ENCODE data around the gene AKAP6. TPM values are rescaled to one million over a fixed set of nuclear protein-coding genes. Genes with fewer than 3 reads are reported as not detected.

Gene AKAP6
- total RNA-seq, 2 donors from 2014 or later, result 112 to 117 TPM

- TF ChIP-seq, protein P1, sequence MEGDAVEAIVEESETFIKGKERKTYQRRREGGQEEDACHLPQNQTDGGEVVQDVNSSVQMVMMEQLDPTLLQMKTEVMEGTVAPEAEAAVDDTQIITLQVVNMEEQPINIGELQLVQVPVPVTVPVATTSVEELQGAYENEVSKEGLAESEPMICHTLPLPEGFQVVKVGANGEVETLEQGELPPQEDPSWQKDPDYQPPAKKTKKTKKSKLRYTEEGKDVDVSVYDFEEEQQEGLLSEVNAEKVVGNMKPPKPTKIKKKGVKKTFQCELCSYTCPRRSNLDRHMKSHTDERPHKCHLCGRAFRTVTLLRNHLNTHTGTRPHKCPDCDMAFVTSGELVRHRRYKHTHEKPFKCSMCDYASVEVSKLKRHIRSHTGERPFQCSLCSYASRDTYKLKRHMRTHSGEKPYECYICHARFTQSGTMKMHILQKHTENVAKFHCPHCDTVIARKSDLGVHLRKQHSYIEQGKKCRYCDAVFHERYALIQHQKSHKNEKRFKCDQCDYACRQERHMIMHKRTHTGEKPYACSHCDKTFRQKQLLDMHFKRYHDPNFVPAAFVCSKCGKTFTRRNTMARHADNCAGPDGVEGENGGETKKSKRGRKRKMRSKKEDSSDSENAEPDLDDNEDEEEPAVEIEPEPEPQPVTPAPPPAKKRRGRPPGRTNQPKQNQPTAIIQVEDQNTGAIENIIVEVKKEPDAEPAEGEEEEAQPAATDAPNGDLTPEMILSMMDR (IDR thresholded peaks at IDR 0.05), result no peak
Observed at GRCh38 chr14:32694795-32695449, 365.8 kb downstream of the AKAP6 start.

DNA sequence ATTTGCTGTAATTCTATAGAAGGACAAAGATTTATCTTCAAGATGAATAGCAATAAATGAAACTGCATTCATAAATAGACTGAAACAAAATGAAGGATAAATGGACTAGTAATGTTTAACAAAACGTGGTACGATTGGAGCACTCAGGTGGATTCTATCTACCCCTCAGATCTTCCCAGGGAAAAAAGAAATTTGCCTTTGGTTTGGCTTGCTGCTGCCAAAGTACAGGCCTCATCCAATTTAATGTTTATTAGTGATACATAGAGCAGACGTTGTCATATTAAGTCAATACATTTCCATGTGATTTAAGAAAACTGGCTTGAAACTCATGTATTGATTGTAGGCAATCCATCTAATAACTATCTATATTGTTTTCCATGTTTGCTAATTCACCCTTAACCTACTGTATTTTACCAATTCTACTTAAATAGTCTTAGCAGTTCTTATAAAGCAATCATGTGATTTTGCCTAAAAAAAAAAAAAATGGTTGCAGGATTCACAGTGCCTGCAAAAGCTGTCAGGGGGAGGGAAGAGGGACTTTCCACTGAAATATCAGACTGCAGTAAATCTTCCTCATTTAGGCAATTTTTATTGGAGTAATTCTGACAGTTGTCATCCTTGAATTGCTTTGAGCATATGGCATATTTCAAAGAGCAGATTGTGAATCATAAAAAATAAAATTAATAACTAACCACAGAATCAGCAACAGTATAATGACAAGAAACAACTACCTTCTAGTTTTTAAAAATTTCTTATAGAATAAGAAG, 367.4 kb downstream of the AKAP6 start:
- H3K4me3 ChIP-seq, result no peak overlapping the region
- no peaks in the 10 kb centered on the region for H3K36me3 ChIP-seq
- no peaks in the 10 kb centered on the region for H3K9me3 ChIP-seq
- no peak overlapping the region for H3K27ac ChIP-seq
- TF ChIP-seq, protein P1 (IDR thresholded peaks at IDR 0.05), result no peak
- no peak for DNase-seq (ENCODE audit: low spot score)
- H3K27me3 ChIP-seq, result no peaks in the 10 kb centered on the region
- no peaks in the 10 kb centered on the region for H3K4me1 ChIP-seq

More at GRCh38 chr14:32694795-32695449, 365.8 kb downstream of the AKAP6 start:
- Histone ChIP-seq H3K27me3 (no peaks in the 10 kb centered on the region), H3K4me3 (no peak overlapping the region), H3K4me1 (no peaks in the 10 kb centered on the region), H3K36me3 (no peaks in the 10 kb centered on the region), H3K9me3 (no peaks in the 10 kb centered on the region), H3K27ac (no peak overlapping the region)
- DNase-seq (ENCODE audit: low spot score), result no peak

GRCh38 chr14:32697114-32697513, 368.0 kb downstream of the AKAP6 start:
- Histone ChIP-seq H3K27ac (no peak overlapping the region), H3K27me3 (no peaks in the 10 kb centered on the region), H3K4me3 (no peak overlapping the region), H3K4me1 (peaks cover 0 to 5% of the 10 kb centered on the region in 2 donors), H3K9me3 (no peaks in the 10 kb centered on the region), H3K36me3 (no peaks in the 10 kb centered on the region)
- TF ChIP-seq, protein P1 (IDR thresholded peaks at IDR 0.05), result no peak
- DNase-seq (ENCODE audit: low spot score), result no peak

DNA sequence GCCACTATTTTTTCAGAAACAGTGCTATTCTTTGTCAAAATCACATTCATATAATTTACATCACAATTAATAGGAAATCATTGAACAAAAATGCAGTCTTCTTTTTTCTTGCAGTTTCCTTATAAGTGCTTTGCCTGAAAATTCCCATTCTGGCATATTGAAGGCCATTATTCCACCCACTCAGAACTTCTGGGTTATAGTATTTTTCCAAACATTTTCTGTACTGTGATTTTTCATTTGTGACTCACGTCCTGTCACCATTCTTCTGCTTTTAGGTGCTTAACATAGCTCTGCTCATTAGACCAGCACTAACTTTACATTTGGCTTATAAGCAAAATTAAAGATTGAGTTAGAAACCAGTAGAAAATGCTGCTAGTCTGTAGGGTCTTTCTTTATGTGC, 368.6 kb downstream of the AKAP6 start:
- DNase-seq (ENCODE audit: low spot score), result no peak
- TF ChIP-seq, protein P1 (IDR thresholded peaks at IDR 0.05), result no peak
- H3K27ac ChIP-seq, result no peak overlapping the region
- no peaks in the 10 kb centered on the region for H3K9me3 ChIP-seq
- no peaks in the 10 kb centered on the region for H3K27me3 ChIP-seq
- no peak overlapping the region for H3K4me3 ChIP-seq
- H3K36me3 ChIP-seq, result no peaks in the 10 kb centered on the region
- peaks cover 0 to 11% of the 10 kb centered on the region in 2 donors for H3K4me1 ChIP-seq

DNA sequence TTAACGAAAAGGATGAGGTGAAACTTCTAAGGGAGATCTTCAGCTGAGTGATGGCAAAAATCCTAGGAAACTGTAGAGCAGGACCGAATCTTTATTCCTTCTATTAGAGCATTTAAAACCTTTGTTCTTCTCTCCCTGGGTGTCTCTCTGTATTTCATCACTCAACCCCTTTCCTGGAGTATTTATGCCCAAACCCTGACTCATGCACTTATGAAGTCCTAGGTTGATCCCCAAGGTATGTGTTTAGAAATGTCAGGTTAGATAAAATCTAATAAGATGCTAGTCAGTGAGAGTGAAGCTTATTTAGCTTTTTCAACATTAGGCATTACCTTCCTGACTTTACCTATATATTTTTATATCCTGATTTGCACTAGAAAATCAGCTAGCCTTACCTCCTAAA, 369.7 kb downstream of the AKAP6 start:
- peaks cover 0 to 22% of the 10 kb centered on the region in 2 donors for H3K4me1 ChIP-seq

More for the DNA sequence above, 369.7 kb downstream of the AKAP6 start:
- TF ChIP-seq, protein P1 (IDR thresholded peaks at IDR 0.05), result no peak
- no peaks in the 10 kb centered on the region for H3K36me3 ChIP-seq
- H3K4me3 ChIP-seq, result no peak overlapping the region
- DNase-seq (ENCODE audit: low spot score), result no peak
- no peak overlapping the region for H3K27ac ChIP-seq
- H3K9me3 ChIP-seq, result no peaks in the 10 kb centered on the region
- no peaks in the 10 kb centered on the region for H3K27me3 ChIP-seq

Measured in right atrium auricular region (tissue), 2 donors.